Subcutaneous adipose tissue (tissue), 4 donors: Measurements from ENCODE around the gene ZNF532. TPM values are rescaled to one million over a fixed set of nuclear protein-coding genes. Genes with fewer than 3 reads are reported as not detected.

Source experiments
- CTCF ChIP-seq: fragments of 450-650 bp; IDR thresholded peaks from one replicate; pipeline ENCODE4 v1.5.1; 2016; ENCODE audit warnings: low read depth, mild to moderate bottlenecking, control low read depth, antibody characterized with exemption, moderate library complexity
- total RNA-seq, 4 donors: library from RNA; depleted of rRNA; stranded (reverse); fragments of >200 nt; gene quantifications; one replicate each; pipeline ENCODE4 v1.1.0, GENCODE V29; 2016

ZNF532 gene
- total RNA-seq, 4 donors from 2014 or later = 37.2 to 66.1 (median 47.6) TPM

DNA sequence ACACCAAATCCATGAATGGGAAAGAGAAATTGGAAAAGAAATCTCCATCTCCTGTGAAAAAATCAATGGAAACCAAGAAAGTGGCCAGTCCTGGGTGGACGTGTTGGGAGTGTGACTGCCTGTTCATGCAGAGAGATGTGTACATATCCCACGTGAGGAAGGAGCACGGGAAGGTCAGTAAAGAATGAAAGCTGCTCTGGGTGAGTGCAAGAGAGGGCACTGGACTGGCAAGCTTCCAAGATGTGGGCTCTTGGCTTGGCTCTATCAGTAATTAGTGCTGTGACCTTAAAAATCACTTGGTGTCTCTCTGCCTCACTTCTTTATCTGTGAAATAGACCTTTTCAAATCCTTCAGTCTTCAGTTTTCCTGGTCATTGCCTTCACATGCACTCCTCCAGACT is 89.0 kb downstream of the ZNF532 start:
- TF ChIP-seq CTCF = no peak

GRCh38 chr18:58955001-58955400 is 90.3 kb downstream of the ZNF532 start:
- TF ChIP-seq CTCF = no peak

DNA sequence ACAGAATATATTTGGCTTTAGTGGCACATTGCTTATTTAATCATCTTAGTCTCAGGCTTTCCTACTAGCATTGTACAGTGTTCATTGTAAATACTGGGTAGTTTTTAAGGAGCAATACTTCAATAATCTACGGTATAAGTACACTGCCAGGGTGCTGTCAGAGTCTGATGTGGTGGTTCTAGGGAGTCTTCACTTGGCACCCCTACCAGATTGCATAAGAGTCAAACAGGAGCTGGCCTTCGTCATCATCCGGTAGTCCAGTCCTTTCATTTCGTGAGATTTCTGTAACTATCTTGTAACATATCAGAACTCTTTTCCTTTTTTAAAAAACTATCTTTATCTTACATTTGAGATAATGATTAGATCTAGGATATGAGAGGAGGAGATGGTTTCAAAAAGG is 91.1 kb downstream of the ZNF532 start:
- TF ChIP-seq CTCF = no peak

DNA sequence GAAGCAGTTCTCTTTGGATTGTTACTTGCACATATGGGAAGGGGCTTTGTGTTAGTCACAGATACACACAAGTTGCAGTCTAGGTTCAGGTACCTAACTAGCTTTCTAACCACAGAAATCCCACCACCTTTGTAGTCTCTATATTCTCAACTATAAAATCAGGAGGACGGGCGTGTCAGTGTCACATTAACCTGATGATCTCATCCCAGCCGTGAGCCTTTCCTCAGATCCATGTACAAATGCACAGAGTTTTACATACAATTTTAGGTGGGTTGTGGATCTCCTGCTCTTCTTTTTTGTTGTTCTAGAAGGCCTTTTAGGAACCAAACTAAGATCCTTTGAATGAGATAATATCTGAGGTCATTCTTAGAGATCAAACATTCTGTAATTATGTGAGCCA is 94.0 kb downstream of the ZNF532 start:
- no peak for TF ChIP-seq CTCF

DNA sequence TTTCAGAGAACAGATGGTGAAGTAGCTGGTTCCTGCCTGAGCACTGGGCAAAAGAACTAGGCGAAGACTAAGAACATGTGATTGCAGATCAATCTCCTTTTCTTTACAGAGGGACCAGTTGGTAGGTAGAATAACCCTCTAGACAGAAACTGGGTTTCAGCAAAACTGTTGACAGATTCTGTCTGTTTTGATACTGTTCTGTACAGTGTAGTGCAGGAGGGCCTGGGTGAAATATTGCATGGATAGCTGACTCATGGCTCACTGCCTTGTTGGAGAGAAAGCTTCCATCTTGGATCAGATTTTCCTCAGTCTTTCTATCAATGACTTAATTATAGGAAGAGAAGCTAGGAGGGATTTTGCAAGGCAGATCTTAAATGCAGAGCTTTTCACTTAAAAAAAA is 95.8 kb downstream of the ZNF532 start:
- no peak for TF ChIP-seq CTCF

GRCh38 chr18:58960946-58961722 is 96.5 kb downstream of the ZNF532 start:
- no peak for TF ChIP-seq CTCF

- TF ChIP-seq CTCF = no peak
Measured at GRCh38 chr18:58962336-58962735, 97.7 kb downstream of the ZNF532 start.
